Measurements from ENCODE around the gene CNTN4. TPM values are rescaled to one million over a fixed set of nuclear protein-coding genes. Genes with fewer than 3 reads are reported as not detected.
"Not testable (repeated sequence)": the region's sequence is repeated elsewhere in the genome, so short reads cannot be mapped to it uniquely, and the experiment has no call there.

CNTN4 gene
- total RNA-seq, 6 experiments from 2014 or later, result 1.5 to 3.9 (median 1.7) TPM

- Histone ChIP-seq H3K27ac (no peak overlapping the region), H3K4me3 (no peak overlapping the region), H3K27me3 (no peaks in the 10 kb centered on the region), H3K4me1 (no peaks in the 10 kb centered on the region), H3K9me3 (no peaks in the 10 kb centered on the region), H3K36me3 (no peaks in the 10 kb centered on the region)
- no peak for DNase-seq
- intact Hi-C loops (cut with DNase I), result no loop called here
- WGBS (ENCODE audit: insufficient coverage, low coverage, low lambda C conversion rate, missing lambda C conversion rate), result 43% methylated on average over 5 of the region's 5 CpGs
- TF ChIP-seq POLR2A (IDR thresholded peaks at IDR 0.05) (no peak), CTCF (IDR thresholded peaks at IDR 0.05) (no peak)
- no peak for ATAC-seq
Measured at GRCh38 chr3:2082871-2083480, 15.7 kb upstream of the CNTN4 start.

- WGBS (ENCODE audit: insufficient coverage, low coverage, low lambda C conversion rate, missing lambda C conversion rate), result no CpG with 5 or more reads among the region's 40 CpGs
- H3K27me3 ChIP-seq; intact Hi-C loops (cut with DNase I); ATAC-seq; H3K27ac ChIP-seq; H3K4me3 ChIP-seq; DNase-seq; H3K9me3 ChIP-seq; H3K36me3 ChIP-seq; H3K4me1 ChIP-seq: not testable (repeated sequence)
Measured at GRCh38 chr3:2083558-2083957, 15.1 kb upstream of the CNTN4 start.

- Histone ChIP-seq H3K4me1 (no peaks in the 10 kb centered on the region), H3K27me3 (no peaks in the 10 kb centered on the region), H3K4me3 (no peak overlapping the region), H3K9me3 (no peaks in the 10 kb centered on the region), H3K36me3 (no peaks in the 10 kb centered on the region), H3K27ac (no peak overlapping the region)
- TF ChIP-seq CTCF (IDR thresholded peaks at IDR 0.05), result no peak
- WGBS (ENCODE audit: insufficient coverage, low coverage, low lambda C conversion rate, missing lambda C conversion rate), result 65% methylated on average over 5 of the region's 5 CpGs
- intact Hi-C loops (cut with DNase I), result no loop called here
- ATAC-seq (no peak), DNase-seq (no peak)
Measured at GRCh38 chr3:2090095-2090911, 8.4 kb upstream of the CNTN4 start.

GRCh38 chr3:2092758-2093157 is 5.9 kb upstream of the CNTN4 start:
- WGBS (ENCODE audit: insufficient coverage, low coverage, low lambda C conversion rate, missing lambda C conversion rate), result 40% methylated on average over 4 of the region's 4 CpGs
- intact Hi-C loops (cut with DNase I), result no loop called here
- no peaks in the 10 kb centered on the region for H3K36me3 ChIP-seq
- DNase-seq (no peak), ATAC-seq (no peak)
- no peaks in the 10 kb centered on the region for H3K4me1 ChIP-seq
- no peaks in the 10 kb centered on the region for H3K9me3 ChIP-seq
- H3K27me3 ChIP-seq, result no peaks in the 10 kb centered on the region
- TF ChIP-seq POLR2A (IDR thresholded peaks at IDR 0.05), result no peak
- no peak for TF ChIP-seq CTCF (IDR thresholded peaks at IDR 0.05)
- no peak overlapping the region for H3K27ac ChIP-seq
- H3K4me3 ChIP-seq, result no peak overlapping the region

GRCh38 chr3:2094941-2095340 is 3.7 kb upstream of the CNTN4 start:
- intact Hi-C loops (cut with DNase I), result no loop called here
- TF ChIP-seq POLR2A (IDR thresholded peaks at IDR 0.05) (no peak), CTCF (IDR thresholded peaks at IDR 0.05) (no peak)
- no peak for ATAC-seq
- H3K27me3 ChIP-seq, result no peaks in the 10 kb centered on the region
- H3K36me3 ChIP-seq, result no peaks in the 10 kb centered on the region
- H3K9me3 ChIP-seq, result no peaks in the 10 kb centered on the region
- DNase-seq, result no peak
- 20% methylated on average over 3 of the region's 3 CpGs for WGBS (ENCODE audit: insufficient coverage, low coverage, low lambda C conversion rate, missing lambda C conversion rate)
- no peaks in the 10 kb centered on the region for H3K4me1 ChIP-seq
- H3K27ac ChIP-seq, result no peak overlapping the region
- H3K4me3 ChIP-seq, result no peak overlapping the region

Data from right lobe of liver (tissue), 6 donors.